Neural progenitor cell (in vitro differentiated cells): ENCODE data around the gene UCK2. TPM values are rescaled to one million over a fixed set of nuclear protein-coding genes. Genes with fewer than 3 reads are reported as not detected.

Experiments used
- DNase-seq: peaks from one replicate; pipeline ENCODE4 v3.0.0-alpha.2; 2016; ENCODE audit warnings: low spot score
- H2AFZ ChIP-seq: fragments of 200-600 bp; sonication (generic); replicated peaks from 2 replicates; pipeline ENCODE4 v1.6.1; 2016; ENCODE audit warnings: antibody characterized with exemption
- H3F3A ChIP-seq: fragments of 200-600 bp; sonication (generic); 2 replicates; pipeline ENCODE4 v1.6.1; 2016; ENCODE audit warnings: antibody characterized with exemption, low read depth
- H3K27ac ChIP-seq: fragments of 200-600 bp; sonication (generic); 2 replicates; pipeline ENCODE4 v1.5.1; 2016; ENCODE audit warnings: mild to moderate bottlenecking
- H3K27me3 ChIP-seq: fragments of 200-600 bp; sonication (generic); 2 replicates; pipeline ENCODE4 v1.6.1; 2016; ENCODE audit warnings: mild to moderate bottlenecking, moderate library complexity
- H3K36me3 ChIP-seq: fragments of 200-600 bp; sonication (generic); 2 replicates; pipeline ENCODE4 v1.5.1; 2016
- H3K4me1 ChIP-seq: fragments of 200-600 bp; sonication (generic); 2 replicates; pipeline ENCODE4 v1.6.1; 2016; ENCODE audit warnings: mixed run types
- H3K4me2 ChIP-seq: fragments of 200-600 bp; sonication (generic); 2 replicates; pipeline ENCODE4 v1.6.1; 2016
- H3K4me3 ChIP-seq: fragments of 200-600 bp; sonication (generic); 2 replicates; pipeline ENCODE4 v1.5.1; 2016
- H3K79me2 ChIP-seq: fragments of 200-600 bp; sonication (generic); 2 replicates; pipeline ENCODE4 v1.6.1; 2016; ENCODE audit warnings: low read depth
- H3K9ac ChIP-seq: fragments of 200-600 bp; sonication (generic); 2 replicates; pipeline ENCODE4 v1.6.1; 2016
- H3K9me3 ChIP-seq: fragments of 200-600 bp; sonication (generic); 2 replicates; pipeline ENCODE4 v1.5.1; 2016; ENCODE audit warnings: low read depth
- H4K20me1 ChIP-seq: fragments of 200-600 bp; sonication (generic); 2 replicates; pipeline ENCODE4 v1.6.1; 2016; ENCODE audit warnings: low read depth
- H3K27ac Mint-ChIP-seq: 3 replicates; pipeline ENCODE4 v1.8.0; 2021; ENCODE audit warnings: mixed read lengths
- H3K27me3 Mint-ChIP-seq: 2 replicates; pipeline ENCODE4 v1.8.0; 2022; ENCODE audit warnings: low read depth, mild to moderate bottlenecking, inconsistent platforms, moderate library complexity, mixed read lengths; ENCODE audit not compliant: insufficient read depth
- H3K36me3 Mint-ChIP-seq: 3 replicates; pipeline ENCODE4 v1.8.0; 2021; ENCODE audit warnings: mixed read lengths
- H3K4me1 Mint-ChIP-seq: 3 replicates; pipeline ENCODE4 v1.8.0; 2021; ENCODE audit warnings: mixed read lengths
- H3K4me3 Mint-ChIP-seq: 3 replicates; pipeline ENCODE4 v1.8.0; 2021; ENCODE audit warnings: mild to moderate bottlenecking, moderate library complexity, mixed read lengths
- H3K9me3 Mint-ChIP-seq: 3 replicates; pipeline ENCODE4 v1.8.0; 2020; ENCODE audit warnings: mixed read lengths
- CTCF ChIP-seq: fragments of 200-600 bp; sonication (generic); IDR thresholded peaks from 2 replicates; pipeline ENCODE4 v1.5.1; 2017; ENCODE audit warnings: antibody characterized with exemption, mild to moderate bottlenecking
- EZH2 ChIP-seq: fragments of 200-600 bp; sonication (generic); IDR thresholded peaks from 2 replicates; pipeline ENCODE4 v1.6.1; 2017; ENCODE audit warnings: antibody characterized with exemption, mild to moderate bottlenecking, moderate library complexity
- EZH2phosphoT487 ChIP-seq: fragments of 200-600 bp; sonication (generic); IDR thresholded peaks from 2 replicates; pipeline ENCODE4 v1.6.1; 2017; ENCODE audit warnings: antibody characterized with exemption
- total RNA-seq: library from RNA; depleted of rRNA; stranded (reverse); fragments of >200 nt; gene quantifications from 2 replicates; pipeline ENCODE4 v1.2.3, GENCODE V29; 2015; ENCODE audit warnings: low replicate concordance

Gene UCK2
- total RNA-seq, 1 donor from 2014 or later: 43.8 TPM

DNA sequence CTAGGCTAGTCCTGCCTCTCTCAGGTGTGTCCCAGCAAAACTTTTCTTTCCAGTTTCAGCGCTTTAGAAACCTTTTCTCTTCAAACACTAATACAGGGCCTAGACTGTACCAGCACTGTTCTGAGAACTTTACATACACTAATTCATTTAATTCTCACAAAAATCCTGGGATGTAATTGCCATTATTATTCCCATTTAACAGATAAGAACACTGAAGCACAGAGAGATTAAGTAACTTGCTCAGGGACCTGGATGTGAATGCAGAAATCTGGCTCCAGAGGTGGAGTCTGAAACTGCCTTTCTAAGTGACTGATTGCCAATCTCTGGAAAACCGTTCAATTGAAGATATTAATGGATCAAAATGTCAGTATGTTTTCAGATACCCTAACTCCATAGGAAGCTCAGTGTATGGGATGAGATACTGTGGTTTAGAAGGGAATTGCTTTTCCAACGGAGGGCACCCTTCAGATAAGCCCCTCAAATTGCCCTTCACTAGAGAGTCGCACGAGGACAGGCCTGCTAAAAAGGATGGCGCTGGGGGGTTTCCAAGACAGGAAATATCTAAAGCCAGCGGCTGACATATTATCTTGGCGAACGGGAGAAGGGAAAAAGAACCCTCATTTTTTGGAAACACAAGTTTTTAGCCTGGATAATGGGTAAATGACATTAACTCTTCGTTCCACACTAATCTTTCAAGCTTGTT lies 698 bp upstream of the UCK2 start:
- Histone ChIP-seq H3K9me3 (no peaks in the 10 kb centered on the region), H3K27ac (no peak overlapping the region), H3K4me3 (peak overlapping the region; percentile 89), H3K4me2 (peak overlapping the region; percentile 88), H2AFZ (peak overlapping the region; percentile 27), H3K27me3 (no peaks in the 10 kb centered on the region), H3K9ac (no peak overlapping the region), H3K79me2 (peaks cover 38% of the 10 kb centered on the region), H3F3A (peaks cover 27% of the 10 kb centered on the region), H3K4me1 (peaks cover 9% of the 10 kb centered on the region), H3K36me3 (no peaks in the 10 kb centered on the region), H4K20me1 (peaks cover 10% of the 10 kb centered on the region)
- Mint-ChIP-seq H3K36me3 (peaks cover 7% of the 10 kb centered on the region), H3K27me3 (peaks cover 5% of the 10 kb centered on the region), H3K4me3 (peak overlapping the region; percentile 90), H3K9me3 (no peaks in the 10 kb centered on the region), H3K4me1 (peaks cover 23% of the 10 kb centered on the region), H3K27ac (peak overlapping the region; percentile 21)
- TF ChIP-seq CTCF (no peak), EZH2 (no peak), EZH2phosphoT487 (no peak)
- no peak for DNase-seq

- DNase-seq: peak; percentile 65
- H3K9ac ChIP-seq: peak overlapping the region; percentile 65
- H3K27ac ChIP-seq: peak overlapping the region; percentile 54
- H4K20me1 ChIP-seq: peaks cover 25% of the 10 kb centered on the region
- no peaks in the 10 kb centered on the region for H3K9me3 Mint-ChIP-seq
- H3K4me2 ChIP-seq: peak overlapping the region; percentile 88
- H3K4me1 ChIP-seq: peaks cover 9% of the 10 kb centered on the region
- H2AFZ ChIP-seq: peak overlapping the region; percentile 74
- H3K36me3 ChIP-seq: no peaks in the 10 kb centered on the region
- peaks cover 27% of the 10 kb centered on the region for H3F3A ChIP-seq
- H3K36me3 Mint-ChIP-seq: peaks cover 11% of the 10 kb centered on the region
- peak overlapping the region; percentile 98 for H3K4me3 Mint-ChIP-seq
- H3K9me3 ChIP-seq: no peaks in the 10 kb centered on the region
- no peak for TF ChIP-seq EZH2
- no peak for TF ChIP-seq EZH2phosphoT487
- peaks cover 5% of the 10 kb centered on the region for H3K27me3 Mint-ChIP-seq
- peak overlapping the region; percentile 89 for H3K4me3 ChIP-seq
- H3K27me3 ChIP-seq: no peaks in the 10 kb centered on the region
- peak overlapping the region; percentile 94 for H3K27ac Mint-ChIP-seq
- peaks cover 31% of the 10 kb centered on the region for H3K4me1 Mint-ChIP-seq
- peaks cover 52% of the 10 kb centered on the region for H3K79me2 ChIP-seq
Observed at GRCh38 chr1:165828103-165828668, 772 bp downstream of the UCK2 start.

DNA sequence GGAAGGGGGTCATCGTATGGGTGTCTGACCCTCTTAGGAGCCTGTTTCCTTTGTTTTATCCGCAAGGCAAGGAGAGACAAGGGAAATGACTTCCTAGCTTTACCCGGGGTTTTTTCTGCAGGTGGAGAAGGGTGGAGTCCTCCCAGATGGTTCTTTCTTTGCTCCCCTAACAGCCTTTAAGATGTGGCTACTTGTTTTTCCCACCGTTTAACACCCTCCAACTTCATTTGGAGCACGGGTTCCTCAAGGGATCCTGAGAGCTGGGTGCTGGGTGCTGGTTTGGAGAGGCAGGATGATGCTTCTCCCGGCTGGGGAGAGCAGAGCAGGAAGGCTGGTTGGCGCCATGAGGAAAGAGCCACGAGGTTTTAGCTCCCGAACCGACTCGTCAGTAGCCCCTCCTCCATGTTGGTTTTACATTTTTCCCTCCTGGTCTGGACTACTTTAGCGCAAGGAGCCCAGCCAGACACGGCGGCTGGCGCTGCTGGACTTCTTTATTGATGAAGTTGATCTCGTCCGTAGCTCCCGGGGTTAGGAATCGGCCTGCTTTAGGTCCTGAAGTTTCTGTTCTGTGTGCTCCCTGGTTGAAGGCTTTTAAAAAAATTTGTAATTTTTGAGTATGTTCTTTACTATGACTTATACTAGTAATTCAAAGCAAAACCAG lies 1.4 kb downstream of the UCK2 start:
- peaks cover 9% of the 10 kb centered on the region for H3K4me1 ChIP-seq
- no peaks in the 10 kb centered on the region for H3K36me3 ChIP-seq
- TF ChIP-seq EZH2: no peak
- TF ChIP-seq CTCF: no peak
- TF ChIP-seq EZH2phosphoT487: no peak
- no peaks in the 10 kb centered on the region for H3K9me3 ChIP-seq
- peak; percentile 80 for DNase-seq
- peak overlapping the region; percentile 54 for H3K27ac ChIP-seq
- peaks cover 27% of the 10 kb centered on the region for H3F3A ChIP-seq
- Mint-ChIP-seq H3K36me3 (peaks cover 11% of the 10 kb centered on the region), H3K27ac (peak overlapping the region; percentile 94), H3K4me1 (peaks cover 32% of the 10 kb centered on the region), H3K4me3 (peak overlapping the region; percentile 98), H3K9me3 (no peaks in the 10 kb centered on the region), H3K27me3 (peaks cover 5% of the 10 kb centered on the region)
- H3K9ac ChIP-seq: peak overlapping the region; percentile 65
- peaks cover 30% of the 10 kb centered on the region for H4K20me1 ChIP-seq
- H3K4me3 ChIP-seq: peak overlapping the region; percentile 89
- peak overlapping the region; percentile 88 for H3K4me2 ChIP-seq
- peak overlapping the region; percentile 74 for H2AFZ ChIP-seq
- H3K27me3 ChIP-seq: no peaks in the 10 kb centered on the region
- H3K79me2 ChIP-seq: peaks cover 59% of the 10 kb centered on the region
